Body of pancreas (tissue), 4 donors: ENCODE data around the gene HS6ST3.

Source experiments
- CTCF ChIP-seq, 7 experiments: fragments of 450-650 bp in 4 of 7; fragments of 200-600 bp in 3 of 7; sonication (generic) in 3 of 7; IDR thresholded peaks; one replicate each; pipeline ENCODE4 v1.5.1; 2016 to 2019; ENCODE audit warnings: antibody characterized with exemption in 7 of 7
- POLR2A ChIP-seq, 3 donors: fragments of 450-650 bp; IDR thresholded peaks; one replicate each; pipeline ENCODE4 v1.6.1; 2016; ENCODE audit warnings: antibody characterized with exemption in 3 of 3, mild to moderate bottlenecking in 2 of 3

GRCh38 chr13:96511587-96511986 lies 421.7 kb downstream of the HS6ST3 start:
- no peak for TF ChIP-seq CTCF (IDR thresholded peaks at IDR 0.05)
- no peak for TF ChIP-seq POLR2A (IDR thresholded peaks at IDR 0.05)
